Lower leg skin (tissue), 3 donors: ENCODE results near the gene SLC39A11.

Source experiments
- CTCF ChIP-seq, 3 donors: fragments of 450-650 bp; IDR thresholded peaks; one replicate each; pipeline ENCODE4 v1.5.1; 2016; ENCODE audit warnings: antibody characterized with exemption in 3 of 3, mild to moderate bottlenecking in 3 of 3, moderate library complexity in 2 of 3
- POLR2A ChIP-seq, 2 donors: fragments of 450-650 bp; IDR thresholded peaks; one replicate each; pipeline ENCODE4 v1.6.1; 2016 to 2017; ENCODE audit warnings: antibody characterized with exemption in 2 of 2, mild to moderate bottlenecking in 1 of 2, moderate library complexity in 1 of 2

GRCh38 chr17:72930031-72930430 is 162.5 kb downstream of the SLC39A11 start:
- TF ChIP-seq POLR2A (IDR thresholded peaks at IDR 0.05): no peak
- TF ChIP-seq CTCF (IDR thresholded peaks at IDR 0.05): no peak
